H1 (cell line): ENCODE data around the gene PPP1R27. TPM values are rescaled to one million over a fixed set of nuclear protein-coding genes. Genes with fewer than 3 reads are reported as not detected.

Experiments
- CTCF ChIA-PET: fragments of 300-600 bp; sonication (Branson Sonifier 250); formaldehyde crosslinking; loops from one replicate; lab custom pipeline; 2021; ENCODE audit not compliant: partially characterized antibody; lab: Charles Lee
- POLR2A ChIA-PET: fragments of 300-600 bp; sonication (Branson Sonifier 250); formaldehyde crosslinking; loops from one replicate; lab custom pipeline; 2021; ENCODE audit warnings: inconsistent platforms; ENCODE audit not compliant: partially characterized antibody; lab: Charles Lee
- DNase-seq, 2 experiments: peaks; one replicate each; pipeline versions ENCODE4 v3.0.0 to v3.0.0-alpha.2; 2010 to 2022; ENCODE audit warnings: low spot score in 2 of 2, low read depth in 1 of 2, mixed read lengths in 1 of 2
- FAIRE-seq: peaks from 2 replicates; lab custom pipeline; 2011; peaks lifted over from hg19 to GRCh38; lab: Jason Lieb, UNC
- H2AFZ ChIP-seq: 2 replicates; pipeline ENCODE4 v1.8.1; 2012; ENCODE audit warnings: low read length, inconsistent platforms
- H2AK5ac ChIP-seq: 2 replicates; pipeline ENCODE4 v1.6.1; 2013; ENCODE audit warnings: low read depth, low read length
- H2BK120ac ChIP-seq: replicated peaks from 2 replicates; pipeline ENCODE3; 2013; ENCODE audit warnings: low read depth, low read length, inconsistent platforms
- H2BK12ac ChIP-seq: 2 replicates; pipeline ENCODE4 v1.6.1; 2013; ENCODE audit warnings: low read depth, low read length
- H2BK15ac ChIP-seq: 2 replicates; pipeline ENCODE4 v1.6.1; 2013; ENCODE audit warnings: low read length
- H2BK20ac ChIP-seq: 2 replicates; pipeline ENCODE4 v1.6.1; 2013; ENCODE audit warnings: low read length
- H2BK5ac ChIP-seq: 2 replicates; pipeline ENCODE4 v1.6.1; 2013; ENCODE audit warnings: low read depth, low read length
- H3K14ac ChIP-seq: 2 replicates; pipeline ENCODE4 v1.6.1; 2013; ENCODE audit warnings: inconsistent platforms; ENCODE audit not compliant: insufficient read length
- H3K18ac ChIP-seq: 2 replicates; pipeline ENCODE4 v1.6.1; 2013; ENCODE audit warnings: low read length; ENCODE audit errors: extremely low read depth
- H3K23ac ChIP-seq: 2 replicates; pipeline ENCODE4 v1.6.1; 2013; ENCODE audit warnings: inconsistent platforms; ENCODE audit not compliant: insufficient read length
- H3K23me2 ChIP-seq: 2 replicates; pipeline ENCODE4 v1.6.1; 2013; ENCODE audit warnings: low read depth, low read length
- H3K27ac ChIP-seq: 2 replicates; pipeline ENCODE4 v1.6.1; 2011; ENCODE audit warnings: low read depth, low read length, inconsistent platforms
- H3K27me3 ChIP-seq, 4 experiments: replicated peaks in 1 of 4; 1 replicate in 1 of 4; 2 replicates in 3 of 4; pipeline versions ENCODE4 v1.6.1 to v1.8.1; 2011 to 2013; ENCODE audit warnings: low read length in 3 of 4, mild to moderate bottlenecking in 3 of 4, inconsistent platforms in 2 of 4, mixed read lengths in 2 of 4, moderate library complexity in 1 of 4; ENCODE audit not compliant: control insufficient read depth in 3 of 4, insufficient read depth in 3 of 4; ENCODE audit errors: extremely low read depth in 1 of 4
- H3K36me3 ChIP-seq, 4 experiments: 2 replicates each; pipeline versions ENCODE4 v1.6.1 to v1.8.1; 2011 to 2013; ENCODE audit warnings: mild to moderate bottlenecking in 4 of 4, low read length in 3 of 4, moderate library complexity in 2 of 4, control low read depth in 1 of 4, inconsistent platforms in 1 of 4; ENCODE audit not compliant: insufficient read depth in 4 of 4, control insufficient read depth in 2 of 4
- H3K4ac ChIP-seq: replicated peaks from 2 replicates; pipeline ENCODE3; 2013; ENCODE audit warnings: low read length, low read depth, mixed read lengths, inconsistent platforms; ENCODE audit not compliant: insufficient read length
- H3K4me1 ChIP-seq, 4 experiments: replicated peaks in 1 of 4; 1 replicate in 1 of 4; 2 replicates in 3 of 4; pipeline versions ENCODE4 v1.6.1 to v1.8.1; 2011 to 2013; ENCODE audit warnings: low read length in 3 of 4, inconsistent platforms in 2 of 4, mixed read lengths in 1 of 4; ENCODE audit not compliant: insufficient read depth in 4 of 4, control insufficient read depth in 3 of 4
- H3K4me2 ChIP-seq, 2 experiments: 2 replicates each; pipeline versions ENCODE4 v1.6.1 to v1.8.1; 2011 to 2013; ENCODE audit warnings: low read depth in 2 of 2, low read length in 2 of 2, control low read depth in 1 of 2, inconsistent platforms in 1 of 2, mild to moderate bottlenecking in 1 of 2; ENCODE audit not compliant: insufficient read depth in 1 of 2
- H3K4me3 ChIP-seq, 4 experiments: fragments of 200-600, 300-600 bp in 1 of 4; sonication (generic), shearing (Covaris generic), sonication (Bioruptor Twin) in 1 of 4; 2 replicates each; pipeline versions ENCODE4 v1.5.1 to v1.8.1; 2011 to 2016; ENCODE audit warnings: low read length in 4 of 4, low read depth in 3 of 4, control low read depth in 2 of 4, inconsistent platforms in 2 of 4, mild to moderate bottlenecking in 2 of 4, mixed read lengths in 1 of 4, moderate library complexity in 1 of 4; ENCODE audit not compliant: insufficient read depth in 2 of 4; ENCODE audit errors: extremely low read depth in 1 of 4
- H3K56ac ChIP-seq: replicated peaks from 2 replicates; pipeline ENCODE3; 2013; ENCODE audit warnings: low read depth, mild to moderate bottlenecking, mixed read lengths, low read length, inconsistent platforms; ENCODE audit not compliant: insufficient read length
- H3K79me1 ChIP-seq: 2 replicates; pipeline ENCODE4 v1.6.1; 2013; ENCODE audit warnings: low read depth, low read length, control low read depth
- H3K79me2 ChIP-seq, 2 experiments: 2 replicates each; pipeline versions ENCODE4 v1.6.1 to v1.8.1; 2012 to 2013; ENCODE audit warnings: low read length in 2 of 2, mild to moderate bottlenecking in 2 of 2, inconsistent platforms in 1 of 2; ENCODE audit not compliant: insufficient read depth in 2 of 2, control insufficient read depth in 1 of 2
- H3K9ac ChIP-seq, 4 experiments: replicated peaks in 1 of 4; 1 replicate in 1 of 4; 2 replicates in 3 of 4; pipeline versions ENCODE4 v1.6.1 to v1.8.1; 2011 to 2013; ENCODE audit warnings: low read depth in 3 of 4, low read length in 3 of 4, control low read depth in 2 of 4, mild to moderate bottlenecking in 2 of 4, moderate library complexity in 2 of 4, inconsistent platforms in 1 of 4; ENCODE audit errors: extremely low read depth in 1 of 4
- H3K9me3 ChIP-seq, 2 experiments: 2 replicates each; pipeline versions ENCODE4 v1.6.1 to v1.8.1; 2012 to 2013; ENCODE audit warnings: mild to moderate bottlenecking in 2 of 2, moderate library complexity in 2 of 2, control low read depth in 1 of 2, inconsistent platforms in 1 of 2, low read depth in 1 of 2, low read length in 1 of 2, mixed read lengths in 1 of 2; ENCODE audit not compliant: insufficient read depth in 2 of 2
- H4K20me1 ChIP-seq, 2 experiments: replicated peaks in 1 of 2; 2 replicates each; pipeline versions ENCODE3 to v1.8.1; 2011 to 2013; ENCODE audit warnings: inconsistent platforms in 2 of 2, low read length in 2 of 2, mild to moderate bottlenecking in 1 of 2; ENCODE audit not compliant: insufficient read depth in 2 of 2, control insufficient read depth in 1 of 2
- H4K5ac ChIP-seq: 2 replicates; pipeline ENCODE4 v1.6.1; 2013; ENCODE audit warnings: low read length, low read depth, mixed read lengths, inconsistent platforms; ENCODE audit not compliant: insufficient read length
- H4K8ac ChIP-seq: 2 replicates; pipeline ENCODE4 v1.8.0; 2013; ENCODE audit warnings: mild to moderate bottlenecking, moderate library complexity, low read length, inconsistent platforms; ENCODE audit not compliant: insufficient read depth; ENCODE audit errors: extremely low read depth
- H4K91ac ChIP-seq: replicated peaks from 2 replicates; pipeline ENCODE3; 2013; ENCODE audit warnings: low read length, mixed read lengths, inconsistent platforms; ENCODE audit not compliant: insufficient read length
- BACH1 ChIP-seq: IDR thresholded peaks from 2 replicates; pipeline ENCODE4 v1.6.1; 2012; ENCODE audit warnings: low read length, improper control_type of control experiment
- CEBPB ChIP-seq: IDR thresholded peaks from 2 replicates; pipeline ENCODE4 v1.6.1; 2012; ENCODE audit warnings: low read depth, low read length
- FOSL1 ChIP-seq: IDR thresholded peaks from 2 replicates; pipeline ENCODE4 v1.6.1; 2011; ENCODE audit warnings: mild to moderate bottlenecking, low read depth, low read length, moderate library complexity; ENCODE audit not compliant: insufficient read depth
- KDM5A ChIP-seq: fragments of 200-600 bp; IDR thresholded peaks from 2 replicates; pipeline ENCODE4 v1.7.1; 2012; ENCODE audit warnings: mild to moderate bottlenecking, low read length, inconsistent platforms, mixed read lengths
- RBBP5 ChIP-seq: IDR thresholded peaks from 2 replicates; pipeline ENCODE4 v1.7.1; 2012; ENCODE audit warnings: low read depth, mild to moderate bottlenecking, inconsistent platforms, low read length, moderate library complexity, borderline replicate concordance
- TAF1 ChIP-seq: IDR thresholded peaks from 2 replicates; pipeline ENCODE4 v1.6.1; 2011; ENCODE audit warnings: mild to moderate bottlenecking, low read depth, low read length
- TAF7 ChIP-seq: optimal IDR thresholded peaks from 2 replicates; pipeline ENCODE3; 2011; ENCODE audit warnings: low read depth, mild to moderate bottlenecking, inconsistent platforms, low read length, moderate library complexity, borderline replicate concordance
- TCF12 ChIP-seq: IDR thresholded peaks from 2 replicates; pipeline ENCODE4 v1.6.1; 2011; ENCODE audit warnings: low read depth, mild to moderate bottlenecking, low read length
- YY1 ChIP-seq: IDR thresholded peaks from 2 replicates; pipeline ENCODE4 v1.6.1; 2011; ENCODE audit warnings: low read depth, mild to moderate bottlenecking, low read length
- WGBS, 2 experiments: shearing (Covaris generic) in 1 of 2; methylation state at CpG; one replicate each; pipeline versions ENCODE4 v1.1.6 to v1.1.7; 2013 to 2015; ENCODE audit warnings: low lambda C conversion rate in 2 of 2, mixed read lengths in 2 of 2, inconsistent platforms in 1 of 2, low coverage in 1 of 2, missing lambda C conversion rate in 1 of 2; ENCODE audit not compliant: insufficient replicate concordance in 2 of 2, insufficient coverage in 1 of 2, insufficient read length in 1 of 2; ENCODE audit errors: extremely low coverage in 1 of 2, missing lambda C conversion rate in 1 of 2; 5-methylcytosine and 5-hydroxymethylcytosine counted together
- polyA plus RNA-seq, 7 experiments: library from polyadenylated mRNA; depleted of rRNA in 3 of 7; stranded (reverse) in 5 of 7; unstranded in 2 of 7; fragments of >200 nt in 5 of 7; fragments of 200-250 nt in 2 of 7; gene quantifications; 1 replicate in 5 of 7; 2 replicates in 1 of 7; 4 replicates in 1 of 7; pipeline versions ENCODE4 v1.2.1 to v1.2.3, GENCODE V29; 2011 to 2013; ENCODE audit warnings: missing spikeins in 2 of 7, mixed read lengths in 2 of 7
- total RNA-seq: library from RNA; stranded (reverse); fragmentation: NEBNext Ultra II Directional; extraction: Animal tissue kit (Norgen Biotek cat#: 25700); gene quantifications from 2 replicates; pipeline ENCODE4 v1.2.1, GENCODE V29; 2021
- TF ChIP-seq, protein P1 (sequence below): IDR thresholded peaks from 2 replicates; pipeline ENCODE4 v1.6.1; 2011; ENCODE audit warnings: low read length, improper control_type of control experiment

Gene PPP1R27
- total and polyA plus RNA-seq, 2 of the 8 experiments (the other 6 are each of a cell fraction or from before 2014, with no cell fraction given), result 0.27 TPM; not detected in 1

DNA sequence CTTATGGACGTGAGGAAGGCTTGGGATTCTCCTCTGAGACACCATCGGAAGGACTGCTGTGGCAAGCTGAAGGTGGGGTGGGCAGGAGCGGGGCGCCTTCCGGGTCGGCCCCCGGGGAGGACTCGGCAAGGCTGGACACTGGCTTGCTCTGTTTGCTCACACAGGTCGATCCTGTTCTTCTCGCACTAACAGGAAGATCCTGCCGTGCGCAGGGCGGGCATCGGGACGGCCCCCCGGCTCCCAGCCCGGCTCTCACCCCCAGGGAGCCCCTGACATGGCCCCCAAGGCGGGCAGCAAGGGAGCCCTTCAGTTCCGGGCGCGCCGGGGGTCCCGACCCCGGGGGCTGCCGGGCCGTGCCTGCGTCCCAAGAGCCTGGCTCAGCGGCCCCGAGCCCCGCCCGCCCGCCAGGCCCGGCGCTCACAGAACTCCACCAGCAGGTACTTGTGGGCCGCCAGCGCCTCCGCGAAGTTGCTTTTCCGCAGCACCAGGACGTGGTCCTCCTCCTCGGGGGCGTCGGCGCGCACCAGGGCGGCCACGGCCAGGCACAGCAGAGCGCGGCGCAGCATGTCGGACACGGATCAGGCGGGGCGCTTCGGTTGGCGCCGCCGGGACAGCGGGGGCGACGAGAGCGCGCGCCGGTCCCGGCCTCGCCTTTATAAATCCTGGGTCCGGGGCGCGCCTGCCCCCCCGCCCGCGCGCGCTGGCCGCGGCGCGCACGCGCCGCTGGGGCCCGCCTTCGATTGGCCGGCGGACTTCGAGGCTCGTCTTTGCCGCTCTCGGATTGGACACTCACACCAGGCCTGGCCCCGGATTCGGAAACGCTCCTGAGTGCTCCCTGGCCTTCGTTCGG is 25.3 kb upstream of the PPP1R27 start, which contains the start of gene P4HB:
P4HB (minus strand) TSS at position 630 of the 850 bp plus-strand sequence; CDS start at position 566, 64 bp downstream.
- H2BK12ac ChIP-seq, result peak within 1 kb of the TSS; percentile 90
- ChIA-PET CTCF (interaction anchor here (1.0 to 2.7 kb wide), 4 partner anchors 10 to 125 kb away, joined by 3 to 18 read pairs (median 6); no protein-coding TSS in a partner anchor), POLR2A (interaction anchor here (0.6 to 3.6 kb wide), 15 partner anchors 8 to 349 kb away, joined by 3 to 17 read pairs (median 3); partner anchors contain the start of genes ALYREF, ANAPC11, ARHGDIA and MCRIP1)
- H4K8ac ChIP-seq, result peak within 1 kb of the TSS; percentile 94; the same call in 1 of the 2 replicates
- no peak within 1 kb of the TSS for H2BK15ac ChIP-seq
- H3K9me3 ChIP-seq, result no peaks in the 10 kb centered on the region
- peak within 1 kb of the TSS; percentile 71; the same call in 1 of the 2 replicates for H2AK5ac ChIP-seq
- peak within 1 kb of the TSS; percentile 80 for H4K5ac ChIP-seq
- peak within 1 kb of the TSS; percentile 97 for H3K4ac ChIP-seq
- H4K20me1 ChIP-seq, result peaks cover 10 to 25% of the 10 kb centered on the region in 2 experiments
- no peak within 1 kb of the TSS for H3K14ac ChIP-seq
- H3K27ac ChIP-seq, result peak within 1 kb of the TSS; percentile 79; the same call in 1 of the 2 replicates
- peak within 1 kb of the TSS; percentile 63 for H3K56ac ChIP-seq
- 2% methylated on average over 56 of the region's 95 CpGs; no CpG with 5 or more reads in 1 of the 2 experiments for WGBS, 2 experiments
- peak within 1 kb of the TSS; percentile 83 to 92 for H3K4me2 ChIP-seq
- peak within 1 kb of the TSS; percentile 98 for H2BK5ac ChIP-seq
- peaks cover 0 to 5% (median 5%) of the 10 kb centered on the region in 4 experiments; a peak in 5 of 7 replicates for H3K4me1 ChIP-seq
- no peak within 1 kb of the TSS for H2AFZ ChIP-seq
- peaks cover 13 to 56% of the 10 kb centered on the region in 2 experiments for H3K79me2 ChIP-seq
- peak within 1 kb of the TSS; percentile 79 to 95 (median 90) for H3K4me3 ChIP-seq
- H3K23ac ChIP-seq, result no peak within 1 kb of the TSS
- H3K36me3 ChIP-seq, result peaks cover 11 to 32% (median 18%) of the 10 kb centered on the region in 4 experiments; a peak in 7 of 8 replicates
- H2BK120ac ChIP-seq, result no peak within 1 kb of the TSS
- peak within 1 kb of the TSS; percentile 89 for H4K91ac ChIP-seq
- H3K9ac ChIP-seq, result peak within 1 kb of the TSS; percentile 85 to 98 (median 90)
- peaks cover 8% of the 10 kb centered on the region for H3K23me2 ChIP-seq
- no peak for FAIRE-seq
- H3K27me3 ChIP-seq, result no peaks in the 10 kb centered on the region
- peak within 1 kb of the TSS; percentile 98 for H3K18ac ChIP-seq
- DNase-seq, result peak in 1 of 2 experiments; percentile 93
- H3K79me1 ChIP-seq, result peaks cover 13% of the 10 kb centered on the region
- no peak within 1 kb of the TSS for H2BK20ac ChIP-seq
- TF ChIP-seq, protein P1, sequence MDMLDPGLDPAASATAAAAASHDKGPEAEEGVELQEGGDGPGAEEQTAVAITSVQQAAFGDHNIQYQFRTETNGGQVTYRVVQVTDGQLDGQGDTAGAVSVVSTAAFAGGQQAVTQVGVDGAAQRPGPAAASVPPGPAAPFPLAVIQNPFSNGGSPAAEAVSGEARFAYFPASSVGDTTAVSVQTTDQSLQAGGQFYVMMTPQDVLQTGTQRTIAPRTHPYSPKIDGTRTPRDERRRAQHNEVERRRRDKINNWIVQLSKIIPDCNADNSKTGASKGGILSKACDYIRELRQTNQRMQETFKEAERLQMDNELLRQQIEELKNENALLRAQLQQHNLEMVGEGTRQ, result no peak
- TF ChIP-seq CEBPB (no peak), TCF12 (no peak), KDM5A (no peak), TAF7 (peak; percentile 43), BACH1 (no peak), YY1 (no peak), RBBP5 (0 out of 2 replicates have a peak, but pooled peaks have one; percentile 28), TAF1 (peak; percentile 68), FOSL1 (no peak)
